Activated CD4-positive, alpha-beta T cell treated with anti-CD3 and anti-CD28 coated beads for 36 hours (primary cell): Measurements from ENCODE around the gene SHF. TPM values are rescaled to one million over a fixed set of nuclear protein-coding genes. Genes with fewer than 3 reads are reported as not detected.
A peak's percentile ranks its signal among the peaks of the same experiment; 100 is the strongest.

Experiments used
- ATAC-seq: fragments of 200-7000 bp; cut with Tn5 transposase; one replicate; pipeline ENCODE4 v1.10.0; 2021; ENCODE audit warnings: mild to moderate bottlenecking, moderate library complexity
- CTCF ChIA-PET: fragments of 350-600 bp; sonication (Branson Sonifier 250); formaldehyde crosslinking; loops from one replicate; lab custom pipeline; 2021; ENCODE audit warnings: antibody characterized with exemption; lab: Charles Lee
- POLR2A ChIA-PET: fragments of 350-600 bp; sonication (Branson Sonifier 250); formaldehyde crosslinking; loops from one replicate; lab custom pipeline; 2021; ENCODE audit warnings: antibody characterized with exemption, inconsistent platforms; lab: Charles Lee
- DNase-seq: peaks from one replicate; pipeline ENCODE4 v3.0.0-alpha.2; 2020
- H3K27ac Mint-ChIP-seq: one replicate; pipeline ENCODE4 v1.8.0; 2021; ENCODE audit warnings: mixed read lengths
- H3K27me3 Mint-ChIP-seq: one replicate; pipeline ENCODE4 v1.8.0; 2021; ENCODE audit warnings: mixed read lengths
- H3K36me3 Mint-ChIP-seq: one replicate; pipeline ENCODE4 v1.8.0; 2021; ENCODE audit warnings: low read depth, mixed read lengths
- H3K4me1 Mint-ChIP-seq: one replicate; pipeline ENCODE4 v1.8.0; 2021; ENCODE audit warnings: mixed read lengths
- H3K4me3 Mint-ChIP-seq: one replicate; pipeline ENCODE4 v1.8.0; 2021; ENCODE audit warnings: mild to moderate bottlenecking, moderate library complexity, mixed read lengths
- H3K9me3 Mint-ChIP-seq: one replicate; pipeline ENCODE4 v1.8.0; 2021; ENCODE audit warnings: low read depth, mixed read lengths
- intact Hi-C, 2 experiments: fragments of 100-400 bp; cut with DNase I in 1 of 2; cut with micrococcal nuclease in 1 of 2; formaldehyde crosslinking; loops; one replicate each; pipeline versions ENCODE4 v1.14.2 to v1.15.1; 2022 to 2024; cut with DNase I, micrococcal nuclease
- total RNA-seq, 2 experiments: library from RNA; stranded (reverse); gene quantifications; one replicate each; pipeline ENCODE4 v1.2.3, GENCODE V29; 2021

Gene SHF
- total RNA-seq, 2 experiments from 2014 or later, result 17.9 to 18.7 TPM

- Mint-ChIP-seq H3K36me3 (no peaks in the 10 kb centered on the region), H3K4me3 (no peak overlapping the region), H3K27ac (no peak overlapping the region), H3K27me3 (peaks cover 43% of the 10 kb centered on the region), H3K4me1 (no peaks in the 10 kb centered on the region), H3K9me3 (no peaks in the 10 kb centered on the region)
- intact Hi-C loops, result loop anchor here in 1 of 2 experiments (1.0 to 2.0 kb wide), 2 partner anchors 274 to 331 kb away; no protein-coding TSS in a partner anchor
- POLR2A ChIA-PET, result no interaction called here
- peak; percentile 51 for DNase-seq
- CTCF ChIA-PET, result interaction anchor here (0.7 to 5.4 kb wide), 12 partner anchors 9 to 292 kb away, joined by 3 to 36 read pairs (median 3); partner anchors contain the start of genes DUOX2, DUOXA2 and SORD
- peak; percentile 50 for ATAC-seq
These were observed 61.1 kb downstream of the SHF start for GRCh38 chr15:45126535-45127158.

- no peaks in the 10 kb centered on the region for H3K9me3 Mint-ChIP-seq
- intact Hi-C loops, result no loop called here
- ATAC-seq, result no peak
- H3K36me3 Mint-ChIP-seq, result no peaks in the 10 kb centered on the region
- H3K27ac Mint-ChIP-seq, result no peak overlapping the region
- ChIA-PET CTCF (interaction anchor here (0.5 to 5.4 kb wide), 8 partner anchors 10 to 797 kb away, joined by 3 to 36 read pairs (median 3); partner anchors contain the start of genes DUOX2 and DUOXA2), POLR2A (no interaction called here)
- peaks cover 32% of the 10 kb centered on the region for H3K27me3 Mint-ChIP-seq
- H3K4me1 Mint-ChIP-seq, result no peaks in the 10 kb centered on the region
- no peak overlapping the region for H3K4me3 Mint-ChIP-seq
- no peak for DNase-seq
These were observed 64.4 kb downstream of the SHF start for GRCh38 chr15:45123397-45123796.

GRCh38 chr15:45122719-45123118, 65.0 kb downstream of the SHF start:
- Mint-ChIP-seq H3K27me3 (peaks cover 28% of the 10 kb centered on the region), H3K4me1 (peaks cover 3% of the 10 kb centered on the region), H3K4me3 (no peak overlapping the region), H3K9me3 (no peaks in the 10 kb centered on the region), H3K36me3 (no peaks in the 10 kb centered on the region), H3K27ac (no peak overlapping the region)
- ChIA-PET POLR2A (no interaction called here), CTCF (interaction anchor here (0.5 to 5.4 kb wide), 2 partner anchors 9 to 798 kb away, joined by 3 to 36 read pairs; partner anchors contain the start of genes DUOX2 and DUOXA2)
- intact Hi-C loops, result no loop called here
- DNase-seq, result no peak
- ATAC-seq, result no peak

GRCh38 chr15:45121706-45122417, 65.9 kb downstream of the SHF start:
- DNase-seq, result no peak
- Mint-ChIP-seq H3K4me3 (no peak overlapping the region), H3K27ac (no peak overlapping the region), H3K36me3 (no peaks in the 10 kb centered on the region), H3K9me3 (no peaks in the 10 kb centered on the region), H3K27me3 (peaks cover 31% of the 10 kb centered on the region), H3K4me1 (peaks cover 10% of the 10 kb centered on the region)
- ChIA-PET CTCF (interaction anchor here (5.4 kb wide), 1 partner anchor 8 kb away, joined by 36 read pairs; the partner anchor contains the start of genes DUOX2 and DUOXA2), POLR2A (no interaction called here)
- intact Hi-C loops, result no loop called here
- ATAC-seq, result no peak

- no peak for ATAC-seq
- intact Hi-C loops, result no loop called here
- ChIA-PET CTCF (no interaction called here), POLR2A (no interaction called here)
- DNase-seq, result no peak
- Mint-ChIP-seq H3K9me3 (no peaks in the 10 kb centered on the region), H3K4me3 (no peak overlapping the region), H3K36me3 (no peaks in the 10 kb centered on the region), H3K4me1 (peaks cover 17% of the 10 kb centered on the region), H3K27ac (no peak overlapping the region), H3K27me3 (peaks cover 33% of the 10 kb centered on the region)
These were observed 66.7 kb downstream of the SHF start for GRCh38 chr15:45121020-45121419.

- H3K9me3 Mint-ChIP-seq, result no peaks in the 10 kb centered on the region
- CTCF ChIA-PET, result no interaction called here
These were observed 67.4 kb downstream of the SHF start for GRCh38 chr15:45120081-45120972.

GRCh38 chr15:45118996-45119395, 68.8 kb downstream of the SHF start:
- ChIA-PET POLR2A (no interaction called here), CTCF (interaction anchor here (0.6 to 2.0 kb wide), 31 partner anchors 8 to 457 kb away, joined by 3 to 29 read pairs (median 5); partner anchors contain the start of genes DUOX1 and SORD)
- intact Hi-C loops, result loop anchor here (1.0 to 5.0 kb wide), 5 partner anchors 18 to 283 kb away; partner anchors contain the start of gene GATM (in 1 of the 2)
- H3K4me3 Mint-ChIP-seq, result no peak overlapping the region
- no peaks in the 10 kb centered on the region for H3K9me3 Mint-ChIP-seq
- H3K27ac Mint-ChIP-seq, result no peak overlapping the region
- H3K4me1 Mint-ChIP-seq, result peaks cover 21% of the 10 kb centered on the region
- H3K27me3 Mint-ChIP-seq, result peaks cover 39% of the 10 kb centered on the region
- H3K36me3 Mint-ChIP-seq, result no peaks in the 10 kb centered on the region
- DNase-seq (no peak), ATAC-seq (no peak)

More at GRCh38 chr15:45120081-45120972, 67.4 kb downstream of the SHF start:
- peaks cover 18% of the 10 kb centered on the region for H3K4me1 Mint-ChIP-seq
- H3K4me3 Mint-ChIP-seq, result no peak overlapping the region
- peaks cover 32% of the 10 kb centered on the region for H3K27me3 Mint-ChIP-seq
- ATAC-seq (no peak), DNase-seq (no peak)
- intact Hi-C loops, result no loop called here
- no peak overlapping the region for H3K27ac Mint-ChIP-seq
- POLR2A ChIA-PET, result no interaction called here
- no peaks in the 10 kb centered on the region for H3K36me3 Mint-ChIP-seq

- DNase-seq, result peak; percentile 92
- no peak overlapping the region for H3K27ac Mint-ChIP-seq
- H3K4me3 Mint-ChIP-seq, result peak overlapping the region; percentile 13
- ChIA-PET CTCF (interaction anchor here (0.6 to 2.0 kb wide), 55 partner anchors 9 to 458 kb away, joined by 3 to 29 read pairs (median 4); partner anchors contain the start of genes DUOX1, SORD and TRIM69), POLR2A (interaction anchor here (0.6 kb wide), 2 partner anchors 192 to 1519 kb away, joined by 3 read pairs; no protein-coding TSS in a partner anchor)
- no peaks in the 10 kb centered on the region for H3K36me3 Mint-ChIP-seq
- peak; percentile 99 for ATAC-seq
- H3K9me3 Mint-ChIP-seq, result no peaks in the 10 kb centered on the region
- peaks cover 27% of the 10 kb centered on the region for H3K4me1 Mint-ChIP-seq
- intact Hi-C loops, result loop anchor here (1.0 to 5.0 kb wide), 5 partner anchors 19 to 284 kb away; partner anchors contain the start of gene GATM (in 1 of the 2)
- H3K27me3 Mint-ChIP-seq, result peaks cover 46% of the 10 kb centered on the region
These were observed 69.6 kb downstream of the SHF start for GRCh38 chr15:45118131-45118588.

- H3K9me3 Mint-ChIP-seq, result no peaks in the 10 kb centered on the region
- DNase-seq (no peak), ATAC-seq (peak; percentile 11)
- no peaks in the 10 kb centered on the region for H3K36me3 Mint-ChIP-seq
- peaks cover 52% of the 10 kb centered on the region for H3K27me3 Mint-ChIP-seq
- no peak overlapping the region for H3K27ac Mint-ChIP-seq
- CTCF ChIA-PET, result interaction anchor here (0.7 to 2.0 kb wide), 44 partner anchors 8 to 381 kb away, joined by 3 to 29 read pairs (median 5); partner anchors contain the start of genes DUOX1, SORD and TRIM69
- H3K4me1 Mint-ChIP-seq, result peaks cover 32% of the 10 kb centered on the region
- intact Hi-C loops, result loop anchor here (1.0 to 5.0 kb wide), 5 partner anchors 19 to 285 kb away; partner anchors contain the start of gene GATM (in 1 of the 2)
- peak overlapping the region; percentile 13 for H3K4me3 Mint-ChIP-seq
- POLR2A ChIA-PET, result interaction anchor here (0.6 kb wide), 1 partner anchor 1520 kb away, joined by 3 read pairs; no protein-coding TSS in a partner anchor
These were observed 70.2 kb downstream of the SHF start for GRCh38 chr15:45117308-45118130.
